ENCODE measurements around the gene GRM8.

The GRM8 gene

GRCh38 chr7:126776498-126776897, 476.2 kb downstream of the GRM8 start:
- Histone ChIP-seq H4K20me1 (ENCODE audit: control insufficient read depth, insufficient read depth, low read depth, low read length) (no peaks in the 10 kb centered on the region), H3K4me3 (ENCODE audit: low read length) (no peak overlapping the region), H3K4me1 (ENCODE audit: control insufficient read depth, low read length) (0 out of 2 replicates have a peak, but pooled peaks cover 3% of the 10 kb centered on the region), H3K9me3 (ENCODE audit: control insufficient read depth, insufficient read depth, low read length) (0 out of 2 replicates have a peak, but pooled peaks cover 2% of the 10 kb centered on the region), H3K79me2 (ENCODE audit: control insufficient read depth, low read length) (no peaks in the 10 kb centered on the region), H3K27ac (ENCODE audit: low read depth, low read length) (no peak overlapping the region), H3F3A (ENCODE audit: control insufficient read depth, insufficient read depth) (no peaks in the 10 kb centered on the region), H3K4me2 (ENCODE audit: low read length) (no peak overlapping the region), H3K36me3 (ENCODE audit: control insufficient read depth, low read length) (no peaks in the 10 kb centered on the region), H3K9me2 (replicated peaks; ENCODE audit: control insufficient read depth, low read length) (no peaks in the 10 kb centered on the region), H3K27me3 (ENCODE audit: control insufficient read depth, low read length) (no peaks in the 10 kb centered on the region)
- TF ChIP-seq CTCF (IDR thresholded peaks at IDR 0.05; ENCODE audit: low read depth, low read length, poor library complexity, severe bottlenecking): no peak

GRCh38 chr7:126774077-126774476, 478.7 kb downstream of the GRM8 start:
- H3K4me3 ChIP-seq (ENCODE audit: low read length): no peak overlapping the region
- no peaks in the 10 kb centered on the region for H3F3A ChIP-seq (ENCODE audit: control insufficient read depth, insufficient read depth)
- TF ChIP-seq CTCF (IDR thresholded peaks at IDR 0.05; ENCODE audit: low read depth, low read length, poor library complexity, severe bottlenecking) (no peak), EZH2phosphoT487 (IDR thresholded peaks at IDR 0.05; ENCODE audit: borderline replicate concordance, low read length) (no peak)
- H4K20me1 ChIP-seq (ENCODE audit: control insufficient read depth, insufficient read depth, low read depth, low read length): no peaks in the 10 kb centered on the region
- no peaks in the 10 kb centered on the region for H3K36me3 ChIP-seq (ENCODE audit: control insufficient read depth, low read length)
- no peaks in the 10 kb centered on the region for H3K27me3 ChIP-seq (ENCODE audit: control insufficient read depth, low read length)
- H3K27ac ChIP-seq (ENCODE audit: low read depth, low read length): no peak overlapping the region
- H3K79me2 ChIP-seq (ENCODE audit: control insufficient read depth, low read length): no peaks in the 10 kb centered on the region
- no peak overlapping the region for H3K4me2 ChIP-seq (ENCODE audit: low read length)
- H3K4me1 ChIP-seq (ENCODE audit: control insufficient read depth, low read length): 0 out of 2 replicates have a peak, but pooled peaks cover 3% of the 10 kb centered on the region
- H3K9me2 ChIP-seq (replicated peaks; ENCODE audit: control insufficient read depth, low read length): no peaks in the 10 kb centered on the region
- H3K9me3 ChIP-seq (ENCODE audit: control insufficient read depth, insufficient read depth, low read length): 0 out of 2 replicates have a peak, but pooled peaks cover 2% of the 10 kb centered on the region

GRCh38 chr7:126768836-126769235, 483.9 kb downstream of the GRM8 start:
- H3F3A ChIP-seq (ENCODE audit: control insufficient read depth, insufficient read depth): no peaks in the 10 kb centered on the region
- H3K27me3 ChIP-seq (ENCODE audit: control insufficient read depth, low read length): no peaks in the 10 kb centered on the region
- peaks cover 6% of the 10 kb centered on the region; the same call in 1 of the 2 replicates for H3K4me1 ChIP-seq (ENCODE audit: control insufficient read depth, low read length)
- 0 out of 2 replicates have a peak, but pooled peaks cover 2% of the 10 kb centered on the region for H3K9me3 ChIP-seq (ENCODE audit: control insufficient read depth, insufficient read depth, low read length)
- H3K4me2 ChIP-seq (ENCODE audit: low read length): no peak overlapping the region
- no peaks in the 10 kb centered on the region for H3K79me2 ChIP-seq (ENCODE audit: control insufficient read depth, low read length)
- no peaks in the 10 kb centered on the region for H3K9me2 ChIP-seq (replicated peaks; ENCODE audit: control insufficient read depth, low read length)
- H3K27ac ChIP-seq (ENCODE audit: low read depth, low read length): no peak overlapping the region
- H4K20me1 ChIP-seq (ENCODE audit: control insufficient read depth, insufficient read depth, low read depth, low read length): no peaks in the 10 kb centered on the region
- H3K4me3 ChIP-seq (ENCODE audit: low read length): no peak overlapping the region
- no peak for TF ChIP-seq CTCF (IDR thresholded peaks at IDR 0.05; ENCODE audit: low read depth, low read length, poor library complexity, severe bottlenecking)
- TF ChIP-seq EZH2phosphoT487 (IDR thresholded peaks at IDR 0.05; ENCODE audit: borderline replicate concordance, low read length): no peak
- no peaks in the 10 kb centered on the region for H3K36me3 ChIP-seq (ENCODE audit: control insufficient read depth, low read length)
